Measurements from ENCODE around the gene FNDC4. TPM values are rescaled to one million over a fixed set of nuclear protein-coding genes. Genes with fewer than 3 reads are reported as not detected.

FNDC4 gene
- total and polyA plus RNA-seq, 4 donors = 11.4 to 165 (median 41.8) TPM

- WGBS = 73% methylated on average over 3 of the region's 3 CpGs
- Histone ChIP-seq H3K4me1 (ENCODE audit: control insufficient read depth in 4 of 4, insufficient read depth in 4 of 4, low read length in 3 of 4) (no peaks in the 10 kb centered on the region), H3K9ac (ENCODE audit: low read depth in 1 of 2, low read length in 2 of 2) (no peak overlapping the region), H3K27me3 (ENCODE audit: control insufficient read depth in 4 of 4, insufficient read depth in 4 of 4, low read length in 3 of 4) (no peaks in the 10 kb centered on the region), H3K9me3 (ENCODE audit: control insufficient read depth in 4 of 4, low read length in 3 of 4) (no peaks in the 10 kb centered on the region), H3K27ac (ENCODE audit: low read depth in 1 of 2, low read length in 2 of 2) (no peak overlapping the region), H3K36me3 (ENCODE audit: control insufficient read depth in 4 of 4, insufficient read depth in 3 of 4, low read depth in 1 of 4, low read length in 3 of 4) (peaks cover 1 to 30% (median 24%) of the 10 kb centered on the region in 4 donors), H3K4me3 (ENCODE audit: low read depth in 1 of 3, low read length in 3 of 3) (no peak overlapping the region)
- TF ChIP-seq FOXA2 (IDR thresholded peaks at IDR 0.05) (no peak), SP1 (IDR thresholded peaks at IDR 0.05) (no peak), NR2F2 (IDR thresholded peaks at IDR 0.05) (no peak), ZBTB33 (IDR thresholded peaks at IDR 0.05) (no peak), GABPA (IDR thresholded peaks at IDR 0.05 in 1 of 2, conservative IDR thresholded peaks at IDR 0.05 in 1 of 2) (no peak)
- DNase-seq (ENCODE audit: low spot score) = no peak
Observed at GRCh38 chr2:27527182-27527581, 32.2 kb upstream of the FNDC4 start.

GRCh38 chr2:27522400-27522945 lies 27.5 kb upstream of the FNDC4 start:
- Histone ChIP-seq H3K9me3 (ENCODE audit: control insufficient read depth in 4 of 4, low read length in 3 of 4) (no peaks in the 10 kb centered on the region), H3K9ac (ENCODE audit: low read depth in 1 of 2, low read length in 2 of 2) (no peak overlapping the region), H3K36me3 (ENCODE audit: control insufficient read depth in 4 of 4, insufficient read depth in 3 of 4, low read depth in 1 of 4, low read length in 3 of 4) (peaks cover 1 to 44% (median 32%) of the 10 kb centered on the region in 4 donors), H3K27me3 (ENCODE audit: control insufficient read depth in 4 of 4, insufficient read depth in 4 of 4, low read length in 3 of 4) (no peaks in the 10 kb centered on the region), H3K4me1 (ENCODE audit: control insufficient read depth in 4 of 4, insufficient read depth in 4 of 4, low read length in 3 of 4) (peaks cover 0 to 10% (median 9%) of the 10 kb centered on the region in 4 donors), H3K4me3 (ENCODE audit: low read depth in 1 of 3, low read length in 3 of 3) (no peak overlapping the region), H3K27ac (ENCODE audit: low read depth in 1 of 2, low read length in 2 of 2) (no peak overlapping the region)
- no peak for DNase-seq (ENCODE audit: low spot score)
- 94% methylated on average over 7 of the region's 7 CpGs for WGBS
- TF ChIP-seq EGR1 (IDR thresholded peaks at IDR 0.05; ENCODE audit: low read depth in 2 of 2) (no peak), FOXA1 (IDR thresholded peaks at IDR 0.05) (no peak), REST (IDR thresholded peaks at IDR 0.05) (no peak), FOXA2 (IDR thresholded peaks at IDR 0.05) (no peak), NR2F2 (IDR thresholded peaks at IDR 0.05) (no peak), TAF1 (conservative IDR thresholded peaks at IDR 0.05) (no peak), JUND (IDR thresholded peaks at IDR 0.05) (no peak), MAX (IDR thresholded peaks at IDR 0.05) (no peak), HNF4G (IDR thresholded peaks at IDR 0.05) (no peak), ATF3 (IDR thresholded peaks at IDR 0.05) (no peak)
